Ovary (tissue), 3 donors: ENCODE results near the gene MVD.

ENCODE experiments used
- CTCF ChIP-seq, 3 donors: fragments of 450-650 bp in 2 of 3; fragments of 200-600 bp in 1 of 3; IDR thresholded peaks; one replicate each; pipeline versions ENCODE4 v1.5.1 to v1.8.0; 2016 to 2022; ENCODE audit warnings: antibody characterized with exemption in 3 of 3, mild to moderate bottlenecking in 1 of 3
- EP300 ChIP-seq: sonication (generic); formaldehyde crosslinking; IDR thresholded peaks from one replicate; pipeline ENCODE4 v1.6.1; 2017; ENCODE audit warnings: antibody characterized with exemption
- POLR2A ChIP-seq: fragments of 450-650 bp; IDR thresholded peaks from one replicate; pipeline ENCODE4 v1.6.1; 2017; ENCODE audit warnings: antibody characterized with exemption, mild to moderate bottlenecking, moderate library complexity
- donor health status: DM: no; HTN: no; CAD: no.

- no peak for TF ChIP-seq CTCF (IDR thresholded peaks at IDR 0.05)
- TF ChIP-seq EP300 = no peak
- no peak for TF ChIP-seq POLR2A
Measured at GRCh38 chr16:88643644-88643932, 19.3 kb downstream of the MVD start.
